Measurements from ENCODE around the gene AHCTF1. TPM values are rescaled to one million over a fixed set of nuclear protein-coding genes. Genes with fewer than 3 reads are reported as not detected.
A peak's percentile ranks its signal among the peaks of the same experiment; 100 is the strongest.
"Not testable (repeated sequence)": the region's sequence is repeated elsewhere in the genome, so short reads cannot be mapped to it uniquely, and the experiment has no call there.

Gene AHCTF1
- total and polyA plus RNA-seq, 8 donors: 22.4 to 62.5 (median 49.5) TPM

DNA sequence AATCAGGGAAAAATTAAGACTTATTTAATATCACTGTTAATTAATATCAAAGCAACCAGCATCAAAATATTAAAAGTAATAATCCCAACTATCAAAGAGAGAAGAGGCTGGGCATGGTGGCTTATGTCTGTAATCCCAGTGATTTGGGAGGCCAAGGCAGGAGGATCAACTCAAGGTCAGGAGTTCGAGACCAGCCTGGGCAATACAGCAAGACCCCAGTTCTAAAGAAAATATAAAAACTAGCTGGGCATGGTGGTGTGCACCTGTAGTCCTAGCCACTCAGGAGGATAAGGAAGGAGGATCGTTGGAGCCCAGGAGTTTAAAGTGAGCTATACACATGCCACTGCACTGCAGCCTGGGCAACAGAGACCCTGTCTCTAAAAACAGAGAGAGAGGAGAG, 43.2 kb downstream of the AHCTF1 start:
- no peak for DNase-seq

DNA sequence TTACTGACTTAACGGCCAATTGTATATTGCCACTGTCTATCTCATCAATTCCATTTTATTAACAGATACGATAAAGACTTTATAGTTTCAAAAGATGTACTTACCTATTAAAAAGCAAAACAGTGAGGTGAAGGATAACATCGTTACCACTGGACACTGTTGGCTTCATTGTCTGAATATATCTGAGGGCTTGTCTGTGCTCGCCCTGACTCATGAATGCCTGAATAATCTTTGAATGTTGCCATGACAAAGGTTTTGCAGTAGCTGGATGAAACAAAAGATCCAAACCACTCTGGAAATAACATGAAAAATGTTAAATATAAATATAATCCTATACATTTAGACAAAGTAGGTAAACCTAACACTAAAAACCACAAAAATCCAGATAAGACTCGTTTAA, 46.4 kb downstream of the AHCTF1 start:
- H3K27ac ChIP-seq; H3K4me1 ChIP-seq; DNase-seq; ATAC-seq; intact Hi-C loops (cut with DNase I); H3K27me3 ChIP-seq; H3K4me3 ChIP-seq; H3K9me3 ChIP-seq: not testable (repeated sequence)
- H3K36me3 ChIP-seq: peaks cover 0 to 77% of the 10 kb centered on the region in 2 donors

More for the DNA sequence above, 43.2 kb downstream of the AHCTF1 start:
- Histone ChIP-seq H3K4me3 (no peak overlapping the region), H3K36me3 (peaks cover 0 to 92% of the 10 kb centered on the region in 2 donors), H3K4me1 (no peaks in the 10 kb centered on the region), H3K9me3 (no peaks in the 10 kb centered on the region), H3K27me3 (no peaks in the 10 kb centered on the region), H3K27ac (no peak overlapping the region)
- intact Hi-C loops (cut with DNase I): no loop called here
- ATAC-seq: no peak
- TF ChIP-seq, protein P1, sequence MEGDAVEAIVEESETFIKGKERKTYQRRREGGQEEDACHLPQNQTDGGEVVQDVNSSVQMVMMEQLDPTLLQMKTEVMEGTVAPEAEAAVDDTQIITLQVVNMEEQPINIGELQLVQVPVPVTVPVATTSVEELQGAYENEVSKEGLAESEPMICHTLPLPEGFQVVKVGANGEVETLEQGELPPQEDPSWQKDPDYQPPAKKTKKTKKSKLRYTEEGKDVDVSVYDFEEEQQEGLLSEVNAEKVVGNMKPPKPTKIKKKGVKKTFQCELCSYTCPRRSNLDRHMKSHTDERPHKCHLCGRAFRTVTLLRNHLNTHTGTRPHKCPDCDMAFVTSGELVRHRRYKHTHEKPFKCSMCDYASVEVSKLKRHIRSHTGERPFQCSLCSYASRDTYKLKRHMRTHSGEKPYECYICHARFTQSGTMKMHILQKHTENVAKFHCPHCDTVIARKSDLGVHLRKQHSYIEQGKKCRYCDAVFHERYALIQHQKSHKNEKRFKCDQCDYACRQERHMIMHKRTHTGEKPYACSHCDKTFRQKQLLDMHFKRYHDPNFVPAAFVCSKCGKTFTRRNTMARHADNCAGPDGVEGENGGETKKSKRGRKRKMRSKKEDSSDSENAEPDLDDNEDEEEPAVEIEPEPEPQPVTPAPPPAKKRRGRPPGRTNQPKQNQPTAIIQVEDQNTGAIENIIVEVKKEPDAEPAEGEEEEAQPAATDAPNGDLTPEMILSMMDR (IDR thresholded peaks at IDR 0.05): no peak

DNA sequence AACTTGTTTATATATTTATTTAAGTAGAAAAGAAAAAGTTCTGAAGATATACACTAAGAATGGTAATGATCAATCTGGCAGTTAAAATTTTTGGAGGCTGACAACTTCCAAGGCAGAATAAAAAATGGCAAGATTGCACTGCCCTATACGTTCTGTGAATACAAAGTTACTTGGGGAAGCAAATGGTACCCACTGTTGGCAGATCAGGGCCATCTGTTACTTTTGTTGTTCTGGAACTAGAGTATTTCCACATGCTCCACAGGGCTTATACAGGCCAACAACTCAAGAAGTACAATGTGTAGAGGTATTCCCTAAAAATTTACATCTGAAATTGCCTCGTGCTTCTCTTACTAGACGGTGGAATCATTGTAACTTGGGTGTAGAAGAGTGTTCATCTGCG, 53.2 kb downstream of the AHCTF1 start:
- Histone ChIP-seq H3K27me3 (no peaks in the 10 kb centered on the region), H3K4me3 (no peak overlapping the region), H3K9me3 (no peaks in the 10 kb centered on the region), H3K4me1 (peaks cover 0 to 10% of the 10 kb centered on the region in 2 donors), H3K27ac (no peak overlapping the region), H3K36me3 (peaks cover 0 to 73% of the 10 kb centered on the region in 2 donors)
- TF ChIP-seq, protein P1 (IDR thresholded peaks at IDR 0.05): no peak
- intact Hi-C loops (cut with DNase I): no loop called here
- DNase-seq (peak in 1 of 4 donors; percentile 3), ATAC-seq (no peak)

DNA sequence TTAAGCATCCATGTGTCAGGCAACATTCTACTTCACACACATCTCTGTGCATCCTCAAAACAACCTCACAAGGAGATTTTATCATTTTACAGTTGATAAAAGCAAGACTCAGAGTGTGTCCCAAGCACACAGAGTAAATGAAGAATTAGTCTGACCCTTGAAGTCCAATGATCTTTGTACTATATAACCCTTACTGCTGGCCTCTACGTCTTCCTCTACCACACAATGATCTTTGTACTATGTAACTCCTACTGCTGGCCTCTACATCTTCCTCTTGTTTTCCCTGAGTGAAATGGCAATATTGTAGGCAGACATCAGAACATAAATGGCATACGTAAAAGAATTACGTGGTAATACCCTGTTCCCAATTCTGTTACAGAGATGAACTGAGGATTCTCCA, 55.3 kb downstream of the AHCTF1 start:
- Histone ChIP-seq H3K27ac (no peak overlapping the region), H3K4me3 (no peak overlapping the region), H3K27me3 (no peaks in the 10 kb centered on the region), H3K36me3 (peaks cover 0 to 78% of the 10 kb centered on the region in 2 donors), H3K4me1 (peaks cover 0 to 10% of the 10 kb centered on the region in 2 donors), H3K9me3 (no peaks in the 10 kb centered on the region)
- TF ChIP-seq, protein P1 (IDR thresholded peaks at IDR 0.05): no peak
- intact Hi-C loops (cut with DNase I): no loop called here
- ATAC-seq (no peak), DNase-seq (no peak)

DNA sequence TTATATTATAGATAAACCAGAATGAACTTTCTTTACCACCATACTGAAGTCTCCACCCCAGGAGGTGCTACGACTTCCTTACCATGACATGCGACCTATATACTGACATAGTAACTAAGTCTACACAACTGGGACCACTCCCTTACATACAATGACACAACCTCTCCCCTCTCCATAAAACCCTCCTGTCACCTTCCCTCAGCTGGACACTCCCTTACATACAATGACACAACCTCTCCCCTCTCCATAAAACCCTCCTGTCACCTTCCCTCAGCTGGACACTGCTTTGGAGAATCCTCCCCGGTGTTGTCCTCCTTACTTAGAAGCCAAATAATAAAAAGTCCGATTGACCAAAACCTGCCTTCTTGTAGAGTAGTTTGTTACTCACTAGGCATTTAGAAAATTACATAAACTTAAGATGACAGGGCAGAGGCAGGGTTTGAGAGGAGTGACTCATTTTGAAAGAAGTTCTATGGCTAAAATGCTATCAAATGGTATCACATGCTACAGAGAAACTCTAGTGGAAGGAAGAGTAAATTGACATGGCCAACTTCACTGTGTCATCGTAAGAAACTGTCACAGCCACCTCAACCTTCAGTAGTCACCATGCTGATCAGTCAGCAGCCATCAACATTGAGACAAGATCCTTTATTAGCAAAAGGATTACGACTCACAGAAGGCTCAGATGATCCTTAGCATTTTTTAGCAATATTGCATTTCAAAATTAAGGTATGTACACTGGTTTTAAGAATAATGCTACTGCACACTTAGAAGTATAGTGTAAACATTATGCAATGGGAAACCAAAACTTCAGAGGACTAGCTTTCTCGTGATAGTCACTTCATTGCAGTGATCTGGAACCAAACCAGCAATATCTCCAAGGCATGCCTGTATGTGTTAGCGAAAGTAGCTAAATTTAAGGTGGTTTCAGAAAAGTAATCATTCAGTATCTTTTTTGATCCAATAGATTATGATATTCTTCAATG, 56.4 kb downstream of the AHCTF1 start:
- Histone ChIP-seq H3K9me3 (no peaks in the 10 kb centered on the region), H3K4me1 (peaks cover 0 to 10% of the 10 kb centered on the region in 2 donors), H3K36me3 (peaks cover 0 to 86% of the 10 kb centered on the region in 2 donors), H3K27ac (no peak overlapping the region), H3K4me3 (no peak overlapping the region), H3K27me3 (no peaks in the 10 kb centered on the region)
- intact Hi-C loops (cut with DNase I): no loop called here
- DNase-seq (no peak), ATAC-seq (peak; percentile 66)
- TF ChIP-seq, protein P1 (IDR thresholded peaks at IDR 0.05): no peak
